Skin of body (tissue), 3 donors: Measurements from ENCODE around the gene CDK15. TPM values are rescaled to one million over a fixed set of nuclear protein-coding genes. Genes with fewer than 3 reads are reported as not detected.

Experiments
- DNase-seq: peaks from one replicate; lab custom pipeline; 2025; lab: John Stamatoyannopoulos, UW
- small RNA-seq: library from RNA; depleted of rRNA; stranded (forward); fragments of <200 nt; gene quantifications from one replicate; pipeline ENCODE3, GENCODE V24; 2014; ENCODE audit warnings: low replicate concordance
- total RNA-seq: library from RNA; depleted of rRNA; stranded (reverse); fragments of >200 nt; gene quantifications from one replicate; pipeline ENCODE4 v1.2.3, GENCODE V29; 2014

Gene CDK15
- total RNA-seq, 1 donor from 2014 or later = 1.6 TPM

GRCh38 chr2:201937343-201937742 lies 131.0 kb downstream of the CDK15 start:
- DNase-seq = no peak

- DNase-seq = no peak
Measured at GRCh38 chr2:201938156-201938775, 131.9 kb downstream of the CDK15 start.

- DNase-seq = no peak
Measured at GRCh38 chr2:201938781-201939180, 132.4 kb downstream of the CDK15 start.

DNA sequence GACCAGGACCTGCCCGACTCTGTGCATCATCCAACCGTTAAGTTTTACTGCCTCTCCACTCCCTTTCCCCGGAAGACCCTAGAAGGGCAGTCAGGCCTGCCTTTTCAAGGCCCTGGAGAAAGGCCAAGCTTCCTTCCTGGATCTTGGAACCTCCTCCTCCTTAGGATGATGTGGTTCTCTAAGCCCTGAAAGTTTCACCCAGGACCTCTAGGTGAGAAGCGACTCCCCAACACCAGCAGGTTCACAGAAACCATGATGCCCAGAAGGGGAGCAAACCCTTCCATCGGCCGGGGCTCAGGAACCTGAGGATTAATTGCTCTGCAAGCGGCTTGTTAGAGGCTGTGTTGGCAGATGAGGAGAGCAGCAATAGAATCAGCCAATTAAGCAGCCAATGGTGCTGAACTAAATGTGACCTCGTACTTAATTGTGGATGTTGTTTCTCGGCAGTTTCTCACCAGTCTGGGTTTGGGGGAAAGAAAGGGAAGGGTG lies 133.2 kb downstream of the CDK15 start:
- no peak for DNase-seq

DNA sequence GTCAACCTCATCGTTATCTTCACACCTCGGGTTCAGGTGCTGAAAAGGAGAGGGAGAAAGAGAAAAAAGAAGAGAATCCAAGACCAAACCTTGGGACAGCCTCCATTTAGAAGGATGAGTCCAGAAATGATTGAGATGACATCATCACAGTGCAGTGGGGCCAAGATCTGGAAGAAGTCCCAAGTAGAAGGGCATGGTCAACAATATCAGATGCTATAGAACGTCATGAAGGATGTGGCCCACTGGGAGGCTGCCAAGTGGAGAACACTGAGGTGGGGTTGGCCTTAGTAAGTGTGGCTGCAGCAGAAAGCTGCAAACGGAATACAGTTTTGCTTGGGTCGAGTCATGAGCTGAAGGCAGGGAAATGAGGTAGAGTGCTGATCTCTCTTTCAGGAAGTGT lies 136.2 kb downstream of the CDK15 start:
- DNase-seq = no peak

Small RNA genes lying within 50 kb of the gene (small RNA-seq; reads per million reads assigned to genes)
- gene RF00019 (not detected), gene RNU6-440P (not detected), gene UBE2V1P11 (not detected)

Other genes starting within 250 kb of the CDK15 start
- gene TMEM237, start 163.0 kb upstream of the CDK15 start, total RNA-seq = 48.2 TPM
- gene MPP4, start 107.9 kb upstream of the CDK15 start, total RNA-seq = 0.59 TPM
- gene ALS2, start 25.6 kb upstream of the CDK15 start, total RNA-seq = 22.9 TPM
- gene FZD7, start 227.3 kb downstream of the CDK15 start, total RNA-seq = 50.2 TPM